GM19099 (cell line): ENCODE measurements around the gene SLC45A1.

ENCODE experiments used
- POLR2A ChIP-seq: IDR thresholded peaks from 3 replicates; pipeline ENCODE4 v1.6.1; 2011; ENCODE audit warnings: low read depth; ENCODE audit not compliant: insufficient read length; ENCODE audit errors: extremely low read depth

SLC45A1 gene

DNA sequence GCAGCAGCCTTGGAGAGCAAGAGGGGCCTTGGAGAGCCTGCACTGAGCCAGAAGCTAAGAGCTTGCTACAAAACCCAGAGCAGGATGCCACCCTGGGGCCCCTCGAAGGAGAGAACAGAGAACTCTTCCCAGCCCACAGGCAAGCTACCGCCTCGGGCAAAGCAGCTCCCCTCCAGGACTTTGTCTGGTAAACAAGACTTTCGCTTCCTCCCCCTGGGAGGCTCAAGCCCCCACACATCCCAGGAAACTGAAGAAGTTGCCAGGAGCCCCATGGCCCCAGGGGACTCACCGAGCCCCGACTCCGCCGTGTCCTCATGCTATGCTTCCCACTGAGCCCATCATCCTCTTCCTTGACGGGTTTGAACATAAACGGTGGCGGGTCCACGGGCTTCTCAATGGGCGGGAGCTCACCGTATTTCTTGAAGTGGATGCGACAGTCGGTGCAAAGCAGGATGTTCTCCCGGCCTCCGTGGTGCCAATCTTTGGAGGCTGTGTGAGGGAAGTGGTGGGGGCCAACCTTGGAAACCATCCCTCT lies 45.9 kb downstream of the SLC45A1 start:
- no peak for TF ChIP-seq POLR2A

DNA sequence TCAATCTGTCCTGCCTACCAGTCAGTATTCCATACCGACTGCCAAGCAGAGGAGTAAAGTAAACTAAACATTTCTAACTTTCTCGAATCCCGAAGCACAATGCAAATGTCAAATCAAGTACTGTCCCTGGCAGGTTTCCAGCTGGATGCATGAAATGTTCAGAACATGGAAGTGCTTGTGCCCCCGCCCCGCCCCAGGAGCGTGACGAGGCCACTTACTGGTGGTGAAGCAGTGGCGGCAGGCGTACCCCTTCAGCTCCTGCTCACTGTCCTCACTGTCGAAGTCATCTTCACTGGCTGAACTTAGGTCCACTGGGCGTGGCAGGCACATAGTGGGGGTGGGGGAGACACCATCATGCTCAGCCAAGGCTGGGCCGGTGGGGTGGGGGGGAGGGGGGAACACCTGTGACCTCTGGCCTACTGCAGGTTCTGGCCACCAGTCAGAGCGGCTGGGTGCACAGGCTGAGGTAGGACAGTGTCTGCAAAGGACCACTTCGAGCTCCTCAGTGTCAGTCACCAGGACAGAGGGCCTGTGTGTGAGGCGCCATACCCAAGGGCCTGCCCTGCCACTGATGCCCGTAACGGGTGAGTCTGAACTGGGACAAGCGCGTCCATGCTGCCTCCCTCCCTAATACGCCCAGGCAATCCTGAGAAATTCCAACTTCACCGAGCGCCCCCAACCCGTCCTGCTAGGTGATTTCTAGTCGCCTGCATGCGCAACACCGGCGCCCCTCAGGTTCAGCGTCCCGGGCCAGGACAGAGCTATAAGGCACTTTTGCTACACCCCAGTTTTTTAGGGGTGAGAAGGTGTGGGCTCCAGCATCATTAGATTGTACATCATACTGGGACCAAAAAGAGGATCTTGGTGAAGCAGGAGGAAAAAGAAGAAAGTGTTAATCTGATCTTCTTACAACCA lies 46.9 kb downstream of the SLC45A1 start:
- no peak for TF ChIP-seq POLR2A

DNA sequence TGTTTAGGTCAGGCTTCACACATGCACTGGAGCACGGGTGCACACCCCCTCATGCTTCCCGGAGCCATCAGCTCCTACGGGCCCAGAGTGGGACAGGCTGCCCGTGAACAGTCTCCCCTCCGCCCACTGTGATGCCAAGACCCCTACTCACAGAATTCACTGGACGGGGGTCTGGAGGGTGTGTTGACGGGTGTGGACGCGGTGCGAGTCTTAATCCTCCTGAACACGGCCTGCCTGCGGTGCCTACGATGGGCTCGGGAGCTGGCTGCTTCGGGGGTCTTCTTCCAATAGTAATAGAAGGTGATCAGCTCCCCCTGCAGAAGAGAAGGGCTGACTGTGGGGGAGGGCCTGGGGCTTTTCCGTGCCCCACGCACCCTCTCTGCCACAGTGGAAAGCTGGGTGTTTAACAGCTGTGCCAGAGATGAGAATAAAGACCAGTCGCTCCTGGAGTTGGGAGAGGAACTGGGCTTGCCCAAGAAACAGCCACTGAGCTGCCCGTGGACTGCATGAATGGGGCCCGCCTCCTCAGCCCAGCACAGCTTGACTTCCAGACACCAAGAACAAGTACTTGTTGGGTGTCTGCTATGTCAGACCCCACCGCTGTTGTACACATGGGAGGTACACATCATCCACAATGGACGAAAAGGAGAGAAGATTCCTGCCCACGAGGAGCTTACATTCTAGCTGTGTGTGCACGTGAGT lies 47.9 kb downstream of the SLC45A1 start:
- TF ChIP-seq POLR2A: no peak

DNA sequence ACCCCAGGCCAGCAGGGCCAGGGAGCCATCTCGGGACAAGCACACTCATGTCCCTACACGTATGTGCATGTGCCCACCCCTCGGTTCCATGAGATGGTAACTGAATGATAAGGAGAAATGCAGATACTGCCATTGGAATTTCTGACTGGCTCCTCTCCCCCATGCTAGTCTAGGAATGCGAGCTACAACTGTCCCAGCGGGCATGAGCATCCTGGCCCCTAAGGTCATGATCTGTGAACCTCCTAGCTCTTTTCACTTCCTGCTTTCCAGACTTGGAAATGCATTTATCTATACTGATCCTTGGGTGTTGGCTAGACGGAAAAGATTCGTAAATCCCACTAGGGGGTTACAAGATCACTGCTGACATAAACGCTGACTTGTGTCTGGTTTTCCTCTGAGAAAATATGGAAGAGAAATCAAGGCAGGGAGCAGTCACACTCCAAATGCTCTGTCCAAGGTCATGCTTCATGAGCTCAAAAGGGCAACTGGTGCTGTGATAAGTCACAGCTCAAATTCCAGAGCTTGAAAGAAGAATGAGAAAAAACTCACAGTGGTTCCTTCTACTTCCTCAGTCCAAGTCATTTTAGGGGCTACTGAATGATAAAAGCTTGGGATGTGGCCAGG lies 49.8 kb downstream of the SLC45A1 start:
- no peak for TF ChIP-seq POLR2A

DNA sequence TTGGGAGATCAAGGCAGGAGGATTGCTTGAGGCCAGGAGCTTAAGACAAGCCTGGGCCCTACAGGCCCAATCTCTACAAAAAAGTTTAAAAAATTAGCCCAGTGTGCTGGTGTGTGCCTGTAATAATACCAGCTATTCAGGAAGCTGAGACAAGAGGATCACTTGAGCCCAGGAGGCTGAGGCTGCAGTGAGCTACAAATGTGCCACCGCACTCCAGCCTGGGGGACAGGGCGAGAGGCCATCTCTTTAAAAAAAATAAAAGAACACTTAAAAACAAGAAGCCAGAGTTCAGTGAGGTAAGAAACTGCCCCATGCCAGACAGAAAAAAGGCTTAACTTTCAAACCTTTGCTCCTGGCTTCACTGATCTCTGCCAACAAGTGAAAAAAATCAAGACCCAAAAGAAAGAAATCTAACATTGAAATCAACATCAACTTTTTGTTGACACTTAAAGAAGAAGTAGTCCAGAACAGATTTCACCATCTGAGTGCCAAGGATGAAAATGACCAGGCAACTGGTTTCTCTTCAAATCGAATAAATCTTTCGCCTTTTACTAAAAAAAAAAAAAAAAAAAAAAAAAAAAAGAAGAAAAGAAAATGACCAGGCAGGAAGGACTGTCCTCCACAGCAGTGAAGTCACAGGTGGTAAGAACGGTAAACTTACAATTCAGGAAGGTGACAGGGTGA lies 51.2 kb downstream of the SLC45A1 start:
- TF ChIP-seq POLR2A: no peak

DNA sequence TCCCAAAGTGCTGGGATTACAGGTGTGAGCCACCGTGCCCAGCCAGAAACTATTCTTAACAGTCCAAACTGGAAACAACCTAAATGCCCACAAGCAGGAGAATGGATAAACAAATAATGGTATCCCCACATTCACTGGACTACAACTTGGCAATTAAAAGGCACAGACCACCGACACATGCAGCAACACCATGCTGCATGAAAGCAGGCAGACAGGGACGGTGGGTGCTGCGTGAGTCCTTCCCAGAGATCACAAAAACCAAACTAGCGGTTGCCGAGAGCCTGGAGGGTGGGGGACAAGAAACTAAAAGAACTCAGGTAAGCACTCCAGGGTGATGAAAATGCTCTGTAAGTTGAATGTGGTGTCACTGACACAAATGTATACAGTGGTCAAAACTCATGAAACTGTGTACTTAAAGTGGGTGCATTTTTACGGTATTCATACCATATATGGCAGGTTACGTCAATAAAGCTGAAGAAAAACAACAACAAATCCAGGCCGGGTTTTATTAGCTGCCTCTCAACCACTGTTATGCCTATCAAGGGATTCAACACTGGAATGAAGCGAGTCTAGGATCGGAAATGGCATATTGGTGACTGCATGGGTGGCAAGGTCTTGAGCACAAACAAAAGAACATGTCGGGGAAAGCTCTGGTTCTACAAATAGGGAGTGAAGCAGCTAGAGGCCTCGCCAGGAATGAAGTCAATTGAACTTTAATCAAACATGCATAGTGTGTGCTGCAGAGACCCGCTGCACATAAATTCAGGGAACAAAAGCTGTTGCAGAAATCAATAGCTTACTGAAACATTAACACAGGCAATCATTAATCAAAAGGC lies 52.4 kb downstream of the SLC45A1 start:
- TF ChIP-seq POLR2A: no peak

DNA sequence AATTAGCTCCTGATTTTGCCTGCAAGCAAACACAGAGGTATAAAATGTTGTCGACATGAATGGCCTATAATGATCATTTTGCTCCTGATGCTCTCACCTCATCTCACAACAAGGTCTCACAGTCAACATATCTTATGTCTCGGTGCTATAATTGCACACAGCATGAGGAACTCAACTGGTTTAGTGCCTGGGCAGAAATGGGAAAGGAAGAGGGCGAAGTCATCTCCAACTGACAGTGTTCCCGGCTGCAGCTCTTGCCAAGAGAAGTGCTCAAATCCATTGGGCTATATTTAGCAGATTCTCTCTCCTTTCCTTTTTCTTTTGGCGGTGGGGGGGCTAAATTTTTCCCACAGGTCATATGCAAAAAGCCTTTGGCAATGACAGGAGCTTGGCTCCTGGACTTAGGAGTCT lies 53.0 kb downstream of the SLC45A1 start:
- TF ChIP-seq POLR2A: no peak

DNA sequence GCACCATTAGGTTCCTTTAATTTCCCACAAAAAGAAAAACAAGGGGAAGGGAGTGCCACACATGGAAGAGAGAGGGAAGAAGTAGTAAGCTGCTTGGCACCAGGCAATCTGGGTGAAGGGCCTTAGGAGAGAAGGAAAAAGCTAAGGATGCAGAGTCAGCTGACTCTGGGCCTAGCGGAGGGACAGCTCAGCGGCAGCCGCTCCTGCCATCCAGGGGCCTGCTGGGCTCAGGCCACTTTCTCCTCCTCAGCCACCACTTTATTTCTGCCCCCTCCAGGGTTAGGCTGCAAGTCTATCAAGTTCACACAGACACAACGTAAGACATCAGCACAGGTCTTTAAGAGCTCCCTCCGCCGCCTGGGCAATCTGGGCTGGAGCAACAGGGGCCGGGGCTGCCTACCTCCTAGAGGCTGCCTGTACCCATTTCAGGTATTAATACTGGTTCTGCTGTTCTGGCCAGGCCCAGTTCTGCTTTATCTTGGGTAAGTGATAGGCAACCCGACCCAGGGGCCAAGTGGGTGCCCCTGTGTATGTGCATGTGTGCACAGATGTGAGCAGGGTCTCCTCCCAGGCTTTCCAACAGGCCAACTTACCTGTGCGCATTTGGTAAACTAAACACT lies 53.6 kb downstream of the SLC45A1 start:
- TF ChIP-seq POLR2A: no peak

DNA sequence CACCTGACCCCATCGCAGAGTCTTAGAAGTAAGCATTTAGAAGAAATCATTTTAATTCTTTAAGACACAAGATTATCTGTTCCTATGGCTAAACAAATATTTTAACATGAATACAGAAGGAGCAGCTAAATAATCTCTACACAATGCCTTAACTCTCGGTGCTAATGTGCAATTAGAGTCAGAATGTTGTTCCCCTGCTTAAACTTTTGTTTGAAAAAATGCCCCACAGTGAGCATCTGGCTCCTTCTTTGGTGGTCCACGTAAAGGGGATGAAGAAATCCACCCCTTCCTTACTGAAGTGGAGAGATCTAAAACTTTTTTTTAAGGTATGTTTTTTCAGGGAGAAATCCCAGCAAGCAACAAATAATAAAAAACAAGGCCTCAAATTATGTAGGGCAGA lies 55.2 kb downstream of the SLC45A1 start:
- TF ChIP-seq POLR2A: no peak

DNA sequence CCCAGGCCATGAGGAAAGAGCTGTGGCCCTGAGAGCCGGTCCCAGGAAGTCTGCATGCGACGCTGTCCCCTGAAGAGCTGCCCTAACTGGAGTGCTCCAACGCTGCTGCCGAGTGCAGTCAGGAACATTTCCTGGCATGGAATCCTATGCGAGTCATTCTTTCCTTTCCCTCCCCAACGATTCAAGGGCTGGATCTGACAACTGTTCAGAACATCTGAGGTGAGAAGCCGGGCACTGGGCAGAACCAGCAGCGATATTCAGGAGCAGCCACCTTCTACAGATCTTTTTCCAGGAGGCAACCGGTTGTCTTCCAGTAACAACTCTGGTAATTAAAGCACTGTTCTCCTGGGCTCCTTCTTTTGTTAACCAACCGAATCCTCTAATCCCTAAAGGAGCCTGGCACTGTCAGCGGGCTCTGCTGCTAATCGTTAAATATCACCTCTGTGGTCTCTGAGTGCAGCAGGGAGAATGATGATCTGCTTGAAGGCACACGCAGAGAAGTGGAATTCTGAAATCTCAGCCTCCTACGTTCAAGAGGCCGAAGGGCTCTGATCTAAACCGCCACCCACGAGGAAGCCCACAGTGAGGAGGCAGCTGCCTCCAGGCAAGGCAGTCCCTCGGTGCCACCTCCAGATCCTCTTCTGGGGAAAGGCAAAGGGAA lies 55.8 kb downstream of the SLC45A1 start:
- TF ChIP-seq POLR2A: no peak

DNA sequence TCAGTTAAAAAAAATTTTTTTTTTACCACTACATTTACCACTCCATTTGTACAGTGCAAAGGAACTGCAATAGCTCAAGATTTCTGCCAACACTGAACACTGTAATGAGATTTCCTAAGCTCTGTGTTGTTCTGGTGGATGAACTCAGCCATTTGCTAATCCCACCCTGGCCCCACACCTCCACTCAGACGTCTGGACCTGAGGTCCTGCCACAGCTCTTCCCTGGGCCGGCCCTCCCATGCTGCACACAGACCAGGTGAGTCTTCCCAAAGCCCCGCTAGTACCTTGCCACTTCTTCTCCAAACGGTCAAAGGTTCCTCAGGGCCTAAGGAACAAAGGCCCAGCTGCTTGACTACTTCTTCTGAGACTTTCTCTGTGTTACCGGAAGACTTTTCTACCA lies 56.4 kb downstream of the SLC45A1 start:
- TF ChIP-seq POLR2A: no peak

DNA sequence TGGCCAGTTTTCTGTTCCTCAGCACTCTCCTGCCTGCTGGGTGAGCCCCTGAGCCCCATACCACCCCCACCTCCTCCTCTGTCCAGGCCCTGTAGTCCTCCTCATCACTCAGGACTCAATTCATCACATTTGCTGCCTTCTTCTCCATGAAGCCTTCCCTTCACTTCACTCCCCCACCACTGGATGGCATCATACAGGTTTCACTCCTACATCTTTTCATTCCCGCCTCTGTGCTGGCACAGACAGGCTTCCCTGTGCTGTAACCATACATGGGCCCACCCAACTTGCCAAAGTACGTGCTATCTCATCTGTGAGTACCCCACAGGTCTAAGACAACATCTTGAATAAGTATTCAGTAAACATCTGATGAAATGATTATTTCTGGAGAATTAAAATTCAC lies 56.9 kb downstream of the SLC45A1 start:
- no peak for TF ChIP-seq POLR2A

DNA sequence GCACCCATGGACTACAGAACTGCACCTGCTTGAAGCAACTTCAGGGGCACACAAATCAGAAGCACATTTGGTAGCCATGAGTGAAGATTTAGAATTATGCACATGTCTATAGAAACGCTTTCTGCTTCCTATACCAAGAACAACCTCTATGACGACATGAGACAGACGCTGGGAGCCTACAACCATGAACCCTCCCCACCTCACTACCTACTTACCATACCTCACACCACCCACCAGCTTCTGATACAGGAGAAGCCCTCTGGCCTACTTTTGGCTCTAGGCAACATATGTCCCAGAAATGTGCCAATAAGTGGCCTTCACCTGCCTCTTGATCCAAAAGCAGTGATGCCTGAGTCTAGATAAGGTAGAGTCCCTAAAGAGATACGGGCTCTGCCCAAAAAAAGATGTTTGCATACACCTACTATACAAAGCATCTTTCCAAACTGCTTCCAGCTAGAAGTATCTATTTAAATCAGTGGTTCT lies 58.5 kb downstream of the SLC45A1 start:
- no peak for TF ChIP-seq POLR2A
